Smooth muscle cell (in vitro differentiated cells): Measurements from ENCODE around the gene PRR33. TPM values are rescaled to one million over a fixed set of nuclear protein-coding genes. Genes with fewer than 3 reads are reported as not detected.

Experiments used
- DNase-seq: peaks from one replicate; lab custom pipeline; 2025; ENCODE audit not compliant: unreplicated experiment; lab: John Stamatoyannopoulos, UW
- H2AFZ ChIP-seq: fragments of 200-600 bp; sonication (generic); 2 replicates; pipeline ENCODE4 v1.6.0; 2016; ENCODE audit warnings: antibody characterized with exemption, low read depth, mild to moderate bottlenecking
- H3F3A ChIP-seq: fragments of 200-600 bp; sonication (generic); 2 replicates; pipeline ENCODE4 v1.6.0; 2017; ENCODE audit warnings: antibody characterized with exemption, low read depth
- H3K27ac ChIP-seq: fragments of 200-600 bp; sonication (generic); 2 replicates; pipeline ENCODE4 v1.5.1; 2016; ENCODE audit warnings: low read depth, mild to moderate bottlenecking
- H3K27me3 ChIP-seq: fragments of 200-600 bp; sonication (generic); 2 replicates; pipeline ENCODE4 v1.6.1; 2016; ENCODE audit warnings: low read depth, mild to moderate bottlenecking
- H3K36me3 ChIP-seq: fragments of 200-600 bp; sonication (generic); 2 replicates; pipeline ENCODE4 v1.5.1; 2016; ENCODE audit warnings: low read depth
- H3K4me1 ChIP-seq: fragments of 200-600 bp; sonication (generic); 2 replicates; pipeline ENCODE4 v1.5.1; 2016; ENCODE audit warnings: low read depth
- H3K4me2 ChIP-seq: fragments of 200-600 bp; sonication (generic); 2 replicates; pipeline ENCODE4 v1.6.0; 2016; ENCODE audit warnings: mild to moderate bottlenecking
- H3K4me3 ChIP-seq: fragments of 200-600 bp; sonication (generic); 2 replicates; pipeline ENCODE4 v1.5.1; 2016; ENCODE audit warnings: mild to moderate bottlenecking
- H3K79me2 ChIP-seq: fragments of 200-600 bp; sonication (generic); 2 replicates; pipeline ENCODE4 v1.6.0; 2016; ENCODE audit warnings: low read depth, mild to moderate bottlenecking
- H3K9ac ChIP-seq: fragments of 200-600 bp; sonication (generic); 2 replicates; pipeline ENCODE4 v1.6.0; 2016; ENCODE audit warnings: low read depth
- H3K9me3 ChIP-seq: fragments of 200-600 bp; sonication (generic); replicated peaks from 2 replicates; pipeline ENCODE4 v1.5.1; 2016; ENCODE audit warnings: low read depth
- H4K20me1 ChIP-seq: fragments of 200-600 bp; sonication (generic); 2 replicates; pipeline ENCODE4 v1.6.0; 2016; ENCODE audit warnings: low read depth
- WGBS: methylation state at CpG from one replicate; pipeline ENCODE4 v1.1.7; 2016; ENCODE audit warnings: low lambda C conversion rate; 5-methylcytosine and 5-hydroxymethylcytosine counted together
- polyA plus RNA-seq: library from polyadenylated mRNA; unstranded; fragments of >200 nt; fragmentation: Nextera tagmentation; extraction: Ambion mirVana; gene quantifications from 2 replicates; pipeline ENCODE4 v1.2.1, GENCODE V29; 2016
- total RNA-seq: library from RNA; depleted of rRNA; stranded (reverse); fragments of >200 nt; gene quantifications from 2 replicates; pipeline ENCODE4 v1.2.3, GENCODE V29; 2014
- TF ChIP-seq, protein P1 (sequence below): fragments of 200-600 bp; sonication (generic); IDR thresholded peaks from 2 replicates; pipeline ENCODE4 v1.5.1; 2017; ENCODE audit warnings: borderline replicate concordance, mild to moderate bottlenecking, antibody characterized with exemption; ENCODE audit not compliant: insufficient read depth, poor library complexity, severe bottlenecking

Gene PRR33
- total and polyA plus RNA-seq, 2 experiments from 2014 or later, result not detected

GRCh38 chr11:1920909-1921573 is 29.3 kb upstream of the PRR33 start:
- no peaks in the 10 kb centered on the region for H3K79me2 ChIP-seq
- no peak overlapping the region for H3K9ac ChIP-seq
- no peaks in the 10 kb centered on the region for H3F3A ChIP-seq
- H3K4me2 ChIP-seq, result no peak overlapping the region
- H3K27ac ChIP-seq, result no peak overlapping the region
- no peaks in the 10 kb centered on the region for H3K9me3 ChIP-seq
- WGBS, result 80% methylated on average over 20 of the region's 21 CpGs
- H3K36me3 ChIP-seq, result no peaks in the 10 kb centered on the region
- TF ChIP-seq, protein P1, sequence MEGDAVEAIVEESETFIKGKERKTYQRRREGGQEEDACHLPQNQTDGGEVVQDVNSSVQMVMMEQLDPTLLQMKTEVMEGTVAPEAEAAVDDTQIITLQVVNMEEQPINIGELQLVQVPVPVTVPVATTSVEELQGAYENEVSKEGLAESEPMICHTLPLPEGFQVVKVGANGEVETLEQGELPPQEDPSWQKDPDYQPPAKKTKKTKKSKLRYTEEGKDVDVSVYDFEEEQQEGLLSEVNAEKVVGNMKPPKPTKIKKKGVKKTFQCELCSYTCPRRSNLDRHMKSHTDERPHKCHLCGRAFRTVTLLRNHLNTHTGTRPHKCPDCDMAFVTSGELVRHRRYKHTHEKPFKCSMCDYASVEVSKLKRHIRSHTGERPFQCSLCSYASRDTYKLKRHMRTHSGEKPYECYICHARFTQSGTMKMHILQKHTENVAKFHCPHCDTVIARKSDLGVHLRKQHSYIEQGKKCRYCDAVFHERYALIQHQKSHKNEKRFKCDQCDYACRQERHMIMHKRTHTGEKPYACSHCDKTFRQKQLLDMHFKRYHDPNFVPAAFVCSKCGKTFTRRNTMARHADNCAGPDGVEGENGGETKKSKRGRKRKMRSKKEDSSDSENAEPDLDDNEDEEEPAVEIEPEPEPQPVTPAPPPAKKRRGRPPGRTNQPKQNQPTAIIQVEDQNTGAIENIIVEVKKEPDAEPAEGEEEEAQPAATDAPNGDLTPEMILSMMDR, result no peak
- no peaks in the 10 kb centered on the region for H4K20me1 ChIP-seq
- no peak for DNase-seq
- no peaks in the 10 kb centered on the region for H3K4me1 ChIP-seq
- H3K4me3 ChIP-seq, result no peak overlapping the region
- H3K27me3 ChIP-seq, result no peaks in the 10 kb centered on the region
- H2AFZ ChIP-seq, result no peak overlapping the region

DNA sequence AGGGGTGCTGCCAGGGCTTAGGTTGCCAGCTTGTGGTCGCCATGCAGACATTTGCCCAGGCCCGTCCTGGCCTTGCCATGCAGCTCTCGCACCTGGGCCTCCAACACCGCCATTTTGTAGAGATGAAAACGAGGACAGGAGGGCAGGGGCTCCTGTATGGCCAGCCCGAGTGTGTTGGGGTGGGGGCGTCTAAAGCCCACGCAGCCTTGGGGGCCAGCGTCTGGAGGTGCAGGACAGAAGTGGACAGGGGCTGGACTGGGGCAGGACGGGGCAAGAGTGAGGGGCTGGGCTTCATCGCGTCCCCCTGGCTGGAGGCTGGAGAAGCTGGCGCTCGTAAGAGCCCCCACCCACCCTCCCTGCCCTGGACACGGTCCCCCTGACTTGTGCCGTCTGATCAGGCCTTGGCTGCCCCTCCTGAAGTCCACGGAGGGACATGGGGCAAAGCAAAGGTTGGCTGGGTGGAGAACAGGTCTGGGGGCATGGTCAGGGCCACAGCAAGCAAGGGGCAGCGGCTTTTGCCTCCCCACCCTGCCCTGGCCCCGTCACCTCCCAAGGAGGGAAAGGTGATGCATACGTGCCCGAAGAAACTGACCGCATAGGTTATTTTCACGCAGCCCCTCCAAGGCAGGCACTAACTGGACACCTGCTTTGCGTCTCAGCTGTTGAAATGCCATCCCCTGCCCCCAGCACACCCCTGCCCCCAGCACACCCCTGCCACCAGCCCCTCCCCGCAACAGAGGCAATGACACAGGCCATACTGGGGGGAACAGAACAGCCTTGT is 28.6 kb upstream of the PRR33 start:
- H3K79me2 ChIP-seq, result no peaks in the 10 kb centered on the region
- no peaks in the 10 kb centered on the region for H4K20me1 ChIP-seq
- H3K9me3 ChIP-seq, result no peaks in the 10 kb centered on the region
- no peak overlapping the region for H3K27ac ChIP-seq
- TF ChIP-seq, protein P1, result no peak
- no peak overlapping the region for H3K9ac ChIP-seq
- no peak overlapping the region for H3K4me3 ChIP-seq
- no peak for DNase-seq
- H3K27me3 ChIP-seq, result no peaks in the 10 kb centered on the region
- H3K4me1 ChIP-seq, result no peaks in the 10 kb centered on the region
- no peak overlapping the region for H3K4me2 ChIP-seq
- no peaks in the 10 kb centered on the region for H3F3A ChIP-seq
- no peaks in the 10 kb centered on the region for H3K36me3 ChIP-seq
- no peak overlapping the region for H2AFZ ChIP-seq
- WGBS, result 96% methylated on average over 20 of the region's 25 CpGs

DNA sequence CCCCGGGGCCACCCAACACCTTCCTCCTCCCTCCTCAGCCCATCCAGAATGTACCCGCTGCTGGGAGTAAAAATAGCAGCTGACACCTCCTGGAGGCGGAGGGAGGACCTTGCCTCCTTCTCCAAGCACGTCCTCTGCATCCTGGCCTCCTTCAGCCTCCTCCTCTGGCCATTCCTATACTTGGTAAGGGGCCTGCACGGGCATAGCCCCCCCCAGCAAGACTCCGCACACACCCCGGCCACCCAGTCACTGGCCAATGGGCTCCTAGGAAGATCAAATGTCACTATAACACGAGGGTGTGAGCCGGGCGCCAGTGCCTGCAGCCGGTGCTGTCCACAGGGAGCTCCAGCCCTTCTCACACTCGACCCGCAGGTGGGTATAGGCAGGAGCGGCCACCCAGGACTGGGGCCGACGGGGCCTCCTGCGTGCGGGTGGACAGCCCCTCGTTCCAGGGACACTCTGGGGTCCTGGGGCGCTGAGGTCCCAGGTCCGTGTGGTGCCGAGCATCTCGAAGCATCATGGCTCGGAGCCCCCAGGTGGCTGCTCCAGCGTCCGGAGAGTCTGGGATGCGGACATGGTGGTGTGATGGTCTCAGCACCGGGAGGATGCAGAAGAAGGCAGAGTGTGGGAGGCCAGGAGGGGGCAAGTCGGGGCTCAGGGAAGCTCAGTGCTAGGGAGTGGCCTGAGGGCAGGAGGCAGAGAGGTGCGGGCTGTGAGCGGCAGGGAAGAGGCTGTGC is 27.9 kb upstream of the PRR33 start, which contains the start of gene TNNT3:
TSS of gene TNNT3 (plus strand) at position 313 of the 737 bp plus-strand sequence. CDS start 3,172 bp downstream, outside the sequence.
- H3K27me3 ChIP-seq, result no peaks in the 10 kb centered on the region
- DNase-seq, result no peak
- H3K36me3 ChIP-seq, result no peaks in the 10 kb centered on the region
- H3K9me3 ChIP-seq, result no peaks in the 10 kb centered on the region
- TF ChIP-seq, protein P1, result no peak
- H3F3A ChIP-seq, result no peaks in the 10 kb centered on the region
- H3K4me1 ChIP-seq, result no peaks in the 10 kb centered on the region
- no peak within 1 kb of the TSS for H3K27ac ChIP-seq
- H4K20me1 ChIP-seq, result no peaks in the 10 kb centered on the region
- 93% methylated on average over 30 of the region's 31 CpGs for WGBS
- H3K4me2 ChIP-seq, result no peak within 1 kb of the TSS
- no peak within 1 kb of the TSS for H3K9ac ChIP-seq
- no peaks in the 10 kb centered on the region for H3K79me2 ChIP-seq
- H3K4me3 ChIP-seq, result no peak within 1 kb of the TSS
- H2AFZ ChIP-seq, result no peak within 1 kb of the TSS
